DND-41 (cell line): ENCODE data around the gene MBNL3.

Source experiments
- EZH2 ChIP-seq: IDR thresholded peaks from 3 replicates; pipeline ENCODE4 v1.6.1; 2012; ENCODE audit warnings: borderline replicate concordance, low read depth, mild to moderate bottlenecking, moderate library complexity, low read length, inconsistent platforms; ENCODE audit not compliant: severe bottlenecking
- TF ChIP-seq, protein P1 (sequence below): IDR thresholded peaks from 2 replicates; pipeline ENCODE4 v1.5.1; 2012; ENCODE audit warnings: borderline replicate concordance, low read length, moderate library complexity, mild to moderate bottlenecking; ENCODE audit not compliant: poor library complexity, severe bottlenecking; ENCODE audit errors: extremely low read depth

GRCh38 chrX:132463411-132463810 lies 25.4 kb downstream of the MBNL3 start:
- TF ChIP-seq, protein P1, sequence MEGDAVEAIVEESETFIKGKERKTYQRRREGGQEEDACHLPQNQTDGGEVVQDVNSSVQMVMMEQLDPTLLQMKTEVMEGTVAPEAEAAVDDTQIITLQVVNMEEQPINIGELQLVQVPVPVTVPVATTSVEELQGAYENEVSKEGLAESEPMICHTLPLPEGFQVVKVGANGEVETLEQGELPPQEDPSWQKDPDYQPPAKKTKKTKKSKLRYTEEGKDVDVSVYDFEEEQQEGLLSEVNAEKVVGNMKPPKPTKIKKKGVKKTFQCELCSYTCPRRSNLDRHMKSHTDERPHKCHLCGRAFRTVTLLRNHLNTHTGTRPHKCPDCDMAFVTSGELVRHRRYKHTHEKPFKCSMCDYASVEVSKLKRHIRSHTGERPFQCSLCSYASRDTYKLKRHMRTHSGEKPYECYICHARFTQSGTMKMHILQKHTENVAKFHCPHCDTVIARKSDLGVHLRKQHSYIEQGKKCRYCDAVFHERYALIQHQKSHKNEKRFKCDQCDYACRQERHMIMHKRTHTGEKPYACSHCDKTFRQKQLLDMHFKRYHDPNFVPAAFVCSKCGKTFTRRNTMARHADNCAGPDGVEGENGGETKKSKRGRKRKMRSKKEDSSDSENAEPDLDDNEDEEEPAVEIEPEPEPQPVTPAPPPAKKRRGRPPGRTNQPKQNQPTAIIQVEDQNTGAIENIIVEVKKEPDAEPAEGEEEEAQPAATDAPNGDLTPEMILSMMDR: peak; percentile 65
- TF ChIP-seq EZH2: no peak
